Activated CD8-positive, alpha-beta memory T cell treated with anti-CD3 and anti-CD28 coated beads, Interleukin-2, amount 50 U/mL, for 1 hour (primary cell): ENCODE measurements around the gene STARD5.
A peak's percentile ranks its signal among the peaks of the same experiment; 100 is the strongest.
"Not testable (repeated sequence)": the region's sequence is repeated elsewhere in the genome, so short reads cannot be mapped to it uniquely, and the experiment has no call there.

Experiments
- DNase-seq: peaks from one replicate; pipeline ENCODE4 v3.0.0-alpha.2; 2020; ENCODE audit errors: extremely low read depth

STARD5 gene, protein sequence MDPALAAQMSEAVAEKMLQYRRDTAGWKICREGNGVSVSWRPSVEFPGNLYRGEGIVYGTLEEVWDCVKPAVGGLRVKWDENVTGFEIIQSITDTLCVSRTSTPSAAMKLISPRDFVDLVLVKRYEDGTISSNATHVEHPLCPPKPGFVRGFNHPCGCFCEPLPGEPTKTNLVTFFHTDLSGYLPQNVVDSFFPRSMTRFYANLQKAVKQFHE

DNA sequence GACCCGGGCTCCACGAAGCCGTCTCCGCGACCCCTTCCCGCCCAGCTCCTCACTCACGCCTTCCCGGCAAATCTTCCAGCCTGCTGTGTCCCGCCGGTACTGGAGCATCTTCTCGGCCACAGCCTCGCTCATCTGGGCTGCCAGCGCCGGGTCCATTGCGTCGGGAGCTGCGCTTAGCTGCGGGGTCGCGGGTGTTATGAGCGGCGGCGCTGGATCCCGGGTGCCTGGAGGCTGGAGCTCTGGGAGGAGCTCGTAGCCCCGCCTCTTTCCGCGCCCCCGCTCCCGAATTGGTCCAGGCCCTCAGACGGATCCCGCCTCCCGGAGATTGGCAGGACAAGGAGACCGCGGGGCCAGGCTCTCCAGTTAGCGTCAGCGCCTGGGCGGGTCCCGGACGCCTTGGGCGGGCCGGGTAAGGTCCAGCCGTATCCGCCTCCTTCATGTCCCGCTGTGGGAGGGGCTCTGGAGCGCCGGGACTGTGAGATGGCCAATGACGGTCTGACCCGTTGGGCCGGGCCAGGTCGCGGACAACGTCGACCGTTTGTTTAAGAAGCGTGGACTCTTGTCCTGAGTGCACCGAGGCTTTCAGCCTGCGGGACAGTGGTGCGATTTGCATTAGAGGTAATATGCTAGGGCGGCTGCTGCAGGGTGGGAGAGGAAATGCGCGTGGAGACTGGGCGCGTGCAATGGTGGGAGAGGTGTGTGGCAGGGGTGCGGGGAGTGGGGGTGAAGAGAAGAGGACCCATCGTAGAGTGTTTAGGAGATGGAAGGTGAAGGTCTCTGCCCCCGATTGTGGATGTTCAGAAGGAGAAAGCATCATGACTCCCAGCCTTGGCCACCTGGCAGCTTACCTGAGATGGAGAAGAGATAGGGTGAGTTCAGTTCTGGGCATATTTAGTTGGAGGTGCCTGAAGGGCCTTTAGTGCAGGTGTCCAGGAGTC, at the start of gene STARD5:
Gene STARD5, minus strand, starts transcription at position 198 of the 938 bp plus-strand sequence. Its CDS starts 42 bp downstream, at position 156.
- peak; percentile 88 for DNase-seq

DNA sequence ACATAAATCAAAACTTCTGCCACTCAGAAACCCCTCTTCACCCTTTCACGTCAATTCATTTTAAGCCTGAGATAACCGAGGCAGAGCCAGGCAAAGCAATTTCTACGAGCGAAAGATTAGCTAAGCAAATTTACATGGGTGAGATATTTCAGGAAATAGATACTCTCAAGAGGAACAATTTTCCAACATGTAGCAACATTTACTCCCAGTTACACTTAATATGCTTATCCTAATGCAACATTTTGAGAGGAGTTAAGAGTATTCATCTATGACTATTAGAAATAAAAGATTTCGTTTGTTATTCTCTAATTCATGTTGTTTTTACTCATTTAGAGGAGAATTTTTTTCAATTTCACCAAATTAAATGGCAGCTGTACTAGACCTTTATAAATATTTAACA, 49.2 kb upstream of the STARD5 start:
- DNase-seq = no peak

DNA sequence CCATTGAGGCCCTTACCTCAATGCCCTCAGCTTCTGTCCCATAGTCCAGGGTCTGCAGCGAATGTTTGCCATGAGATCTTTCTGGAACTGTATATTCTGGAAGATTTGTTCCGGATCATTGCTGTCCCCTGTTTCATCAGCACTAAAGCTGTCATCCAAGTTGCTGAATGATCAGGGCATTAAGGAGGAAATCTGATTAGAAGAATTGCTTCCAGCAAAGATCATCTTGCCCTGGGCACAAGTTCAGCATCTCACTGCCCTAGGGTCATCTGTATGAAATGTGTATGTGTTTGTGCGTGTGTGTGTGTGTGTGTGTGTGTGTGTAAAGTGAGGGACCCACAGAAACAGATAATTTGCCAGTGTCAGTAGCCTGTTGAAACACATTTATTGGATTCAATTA, 48.6 kb upstream of the STARD5 start:
- DNase-seq = no peak

DNA sequence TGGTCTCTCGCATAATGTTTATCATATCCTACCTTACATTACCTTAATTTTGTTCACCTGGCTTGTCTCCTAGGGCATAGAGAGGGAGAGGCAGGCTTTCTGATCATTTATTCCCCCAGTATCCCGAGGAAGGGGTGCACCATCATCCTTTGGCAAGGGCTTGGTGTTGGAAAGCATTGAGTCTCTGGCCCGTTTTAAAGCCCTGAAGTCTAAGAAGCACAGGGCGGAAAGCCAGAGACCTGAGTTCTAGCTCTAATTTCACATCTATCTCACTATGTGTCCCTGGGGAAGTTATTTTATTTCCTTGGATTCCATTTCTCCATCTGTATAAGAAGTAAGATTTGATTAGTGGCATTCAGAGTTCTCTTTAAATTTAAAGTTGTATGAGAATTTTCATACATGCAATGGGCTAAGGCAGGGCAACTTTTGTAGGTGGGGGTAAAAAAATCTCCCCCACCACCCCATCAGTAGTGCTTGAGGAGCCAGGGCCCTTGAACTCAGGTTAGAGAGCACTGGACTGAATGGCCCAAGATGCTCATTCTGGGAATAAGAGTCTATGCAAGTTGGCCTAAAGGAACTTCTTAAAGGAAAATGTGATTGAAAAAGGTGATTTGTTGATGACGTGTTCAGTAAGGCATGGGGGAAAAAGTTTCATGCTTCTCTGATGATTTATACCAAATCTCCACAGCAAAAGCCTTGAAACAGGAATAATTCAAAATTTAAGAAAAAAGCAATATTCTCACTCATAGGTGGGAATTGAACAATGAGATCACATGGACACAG, 40.0 kb upstream of the STARD5 start:
- no peak for DNase-seq

DNA sequence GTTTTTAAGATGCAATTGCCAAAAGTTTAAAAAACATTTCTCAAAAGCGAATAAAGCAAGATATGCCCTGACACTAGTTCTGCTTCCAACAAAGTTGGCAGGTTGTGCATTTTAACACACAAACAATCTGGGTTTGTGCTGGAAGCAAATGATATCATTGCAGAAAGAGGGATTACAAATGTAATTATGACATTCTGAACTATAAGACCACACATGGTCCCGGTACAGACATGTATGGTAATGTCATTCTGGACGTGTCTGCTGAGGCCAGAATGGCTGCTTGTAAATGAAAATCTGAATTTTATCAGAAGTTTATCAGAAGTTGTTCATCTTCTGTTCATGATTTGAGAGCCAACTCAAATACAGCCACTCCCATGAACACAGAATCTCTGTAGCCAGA, 39.3 kb upstream of the STARD5 start:
- DNase-seq = no peak

DNA sequence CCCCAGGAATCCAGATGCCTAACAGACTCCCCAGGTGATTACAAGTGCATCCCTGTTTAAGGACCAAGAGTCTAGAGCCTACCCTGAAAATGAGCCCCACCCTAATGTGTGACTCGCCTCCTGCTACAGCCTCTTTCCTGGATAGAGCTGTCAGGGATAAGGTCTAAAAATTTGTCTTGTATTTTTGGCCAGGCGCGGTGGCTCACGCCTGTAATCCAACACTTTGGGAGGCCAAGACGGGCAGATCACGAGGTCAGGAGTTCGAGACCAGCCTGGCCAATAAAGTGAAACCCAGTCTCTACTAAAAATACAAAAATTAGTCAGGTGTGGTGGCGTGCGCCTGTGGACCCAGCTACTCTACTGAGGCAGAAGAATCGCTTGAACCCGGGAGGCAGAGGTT, 38.8 kb upstream of the STARD5 start:
- no peak for DNase-seq

DNA sequence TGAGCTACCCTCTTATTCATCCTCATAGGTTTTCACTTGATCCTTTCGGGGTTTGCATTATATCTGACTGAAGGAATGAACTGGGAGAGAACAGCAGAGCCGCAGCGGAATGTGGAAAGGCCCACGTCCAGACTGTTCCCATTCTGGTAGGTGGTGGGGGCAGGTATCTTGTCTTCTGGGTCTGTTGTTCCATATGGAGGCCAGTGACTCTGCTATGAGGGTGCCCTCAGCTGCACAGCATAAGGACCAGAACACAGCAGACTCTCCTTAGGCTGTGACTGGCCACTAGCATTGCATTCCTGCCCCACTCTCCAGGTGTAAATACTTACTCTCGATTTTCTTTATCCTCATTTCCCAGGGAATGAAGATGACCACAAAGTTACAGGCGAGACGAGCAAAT, 38.0 kb upstream of the STARD5 start:
- DNase-seq = no peak

DNA sequence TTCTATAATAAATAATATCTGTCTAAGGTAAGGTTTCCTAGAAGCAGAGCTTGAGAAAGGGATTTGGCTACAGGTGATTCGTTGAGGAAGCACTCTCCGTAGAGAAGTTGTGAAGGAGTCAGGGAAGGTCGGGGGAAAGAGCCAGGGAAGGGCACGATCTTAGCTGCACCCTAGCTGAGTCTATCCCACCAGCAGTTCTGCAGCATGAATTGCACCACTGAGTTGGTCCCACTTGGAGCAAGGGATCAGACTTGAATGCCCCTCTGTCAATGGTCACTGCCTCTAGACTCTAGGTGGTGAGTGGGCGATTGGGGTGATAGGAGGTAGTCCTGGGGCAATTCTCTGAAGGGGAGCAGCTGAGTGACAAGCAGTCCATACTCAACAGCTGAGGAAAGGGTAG, 36.5 kb upstream of the STARD5 start:
- DNase-seq = no peak

DNA sequence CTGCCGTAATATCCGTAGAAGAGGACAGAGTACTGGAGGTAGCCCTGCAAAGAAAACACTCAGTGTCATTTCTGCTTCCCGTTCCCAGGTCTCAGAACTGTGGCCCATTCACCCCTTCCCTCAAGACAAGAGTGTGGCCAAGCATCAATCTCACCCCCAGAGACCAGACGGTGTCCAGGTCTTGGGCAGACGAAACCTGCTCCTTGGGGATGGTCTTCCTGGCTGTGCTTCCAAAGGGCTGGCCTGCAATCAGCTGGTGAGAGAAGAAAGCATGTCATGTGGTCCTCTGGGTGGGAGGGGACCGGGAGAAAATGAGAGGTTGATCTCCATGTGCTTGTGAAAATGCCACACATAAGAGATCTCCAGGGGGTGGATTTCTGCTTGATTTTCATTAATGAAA, 34.3 kb upstream of the STARD5 start:
- no peak for DNase-seq

DNA sequence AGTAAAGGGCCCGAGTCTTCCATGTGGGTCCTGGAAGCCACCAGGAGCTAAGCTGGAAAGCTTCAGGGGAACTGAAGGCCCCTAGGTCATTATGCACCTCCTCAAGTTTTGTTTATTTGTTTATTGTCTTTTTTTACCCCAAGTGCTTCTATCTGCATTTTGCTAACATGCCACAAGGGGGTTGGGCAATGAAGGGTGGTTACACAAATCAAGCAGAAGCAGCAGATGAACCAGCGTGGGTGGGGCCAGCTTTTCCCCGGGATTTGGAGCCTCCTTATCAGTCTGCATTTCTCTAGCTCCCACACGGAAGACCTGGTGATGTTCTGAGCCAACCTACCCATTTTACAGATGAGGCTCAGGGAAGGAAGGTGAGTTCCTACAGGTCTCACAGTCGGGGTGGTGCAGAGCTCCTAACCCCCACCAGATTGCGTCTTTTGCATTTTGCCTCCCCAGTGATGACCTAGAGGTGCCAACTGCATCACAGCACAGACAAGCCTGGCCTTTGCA, 33.3 kb upstream of the STARD5 start:
- no peak for DNase-seq

DNA sequence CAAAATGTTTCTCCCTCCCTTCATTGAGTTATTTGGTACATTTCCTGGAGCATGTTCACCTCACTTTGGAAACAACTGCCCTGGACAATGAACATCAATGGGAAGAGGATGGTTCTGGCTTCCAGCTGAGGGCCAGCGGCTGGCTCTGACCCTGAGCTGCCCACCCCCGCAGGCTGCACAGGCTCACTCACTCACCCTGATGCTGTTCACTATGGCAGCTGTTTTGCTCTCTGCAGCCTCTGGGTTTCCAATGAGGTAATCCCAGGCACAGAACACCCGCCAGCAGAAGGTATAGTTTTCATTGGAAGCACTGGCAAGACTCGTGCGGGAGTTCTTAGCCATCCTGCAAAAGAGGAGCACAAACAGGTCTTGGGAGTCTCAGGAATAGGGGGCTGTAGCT, 32.3 kb upstream of the STARD5 start:
- no peak for DNase-seq

DNA sequence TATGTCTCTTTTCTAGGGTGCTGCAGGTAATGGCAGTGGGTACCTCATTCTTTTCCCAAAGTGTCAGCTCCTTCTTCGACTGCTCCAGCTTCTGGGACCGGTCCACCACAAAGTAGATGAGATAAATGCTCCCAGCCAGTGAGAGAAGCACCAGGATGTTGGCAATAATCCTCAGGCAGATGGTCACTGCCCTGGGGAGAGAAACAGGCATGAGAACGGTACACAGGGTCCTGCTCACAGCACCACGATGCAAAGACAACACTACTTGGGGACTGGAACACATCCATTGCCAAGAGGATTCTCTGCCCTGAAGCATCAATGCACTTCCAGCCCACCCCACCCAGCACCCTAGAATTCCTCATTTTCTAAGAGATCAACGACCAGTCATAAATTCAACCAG, 27.7 kb upstream of the STARD5 start:
- no peak for DNase-seq

DNA sequence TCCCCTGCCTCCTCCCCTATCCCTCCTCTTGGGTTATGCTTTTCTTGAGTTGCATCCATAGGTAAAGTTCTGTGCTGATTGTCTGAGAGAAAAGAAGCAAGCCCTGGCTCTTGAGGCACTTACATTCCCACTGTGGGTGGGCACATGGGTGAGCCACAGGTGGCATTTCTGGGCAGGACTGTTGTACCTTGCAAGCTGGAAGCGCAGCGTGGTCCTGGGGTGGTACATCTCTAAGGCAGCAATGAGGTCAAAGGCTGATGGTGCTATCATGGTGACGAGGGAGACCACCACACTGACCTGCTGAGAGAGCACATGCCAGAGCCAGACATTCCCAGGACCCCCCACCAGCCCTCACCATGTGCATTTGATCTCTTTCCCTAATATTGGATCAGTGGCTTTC, 25.3 kb upstream of the STARD5 start:
- no peak for DNase-seq

DNA sequence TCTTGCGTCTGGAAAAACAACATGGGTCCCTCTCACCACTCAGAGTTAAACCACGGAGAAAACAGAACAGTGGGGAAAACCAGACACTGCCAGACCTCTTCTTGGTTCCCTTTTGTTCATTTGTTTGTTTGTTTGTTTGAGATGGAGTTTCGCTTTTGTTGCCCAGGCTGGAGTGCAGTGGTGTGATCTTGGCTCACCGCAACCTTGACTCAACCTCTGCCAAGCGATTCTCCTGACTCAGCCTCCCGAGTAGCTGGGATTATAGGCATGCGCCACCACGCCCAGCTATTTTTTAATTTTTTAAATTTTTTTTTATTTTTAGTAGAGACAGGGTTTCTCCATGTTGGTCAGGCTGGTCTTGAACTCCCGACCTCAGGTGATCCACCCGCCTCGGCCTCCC, 24.8 kb upstream of the STARD5 start:
- not testable (repeated sequence) for DNase-seq

DNA sequence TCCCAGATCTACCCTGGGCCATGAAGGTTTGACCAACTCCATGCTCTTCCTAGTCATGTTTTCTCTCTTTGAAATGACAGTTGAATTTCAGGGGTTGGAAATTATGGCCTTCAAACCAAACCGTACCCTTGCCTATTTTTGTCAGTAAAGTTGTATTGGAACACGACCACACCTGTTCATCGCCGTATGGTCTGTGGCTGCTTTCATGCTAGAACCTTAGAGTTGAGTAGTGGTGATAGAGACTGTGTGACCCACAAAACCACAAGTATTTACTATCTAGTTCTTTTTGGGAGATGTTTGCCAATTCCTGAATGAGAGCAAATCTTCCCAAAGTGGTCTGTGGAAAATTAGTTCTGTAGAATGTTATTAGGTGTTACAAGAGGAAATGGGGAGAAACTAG, 24.0 kb upstream of the STARD5 start:
- no peak for DNase-seq

DNA sequence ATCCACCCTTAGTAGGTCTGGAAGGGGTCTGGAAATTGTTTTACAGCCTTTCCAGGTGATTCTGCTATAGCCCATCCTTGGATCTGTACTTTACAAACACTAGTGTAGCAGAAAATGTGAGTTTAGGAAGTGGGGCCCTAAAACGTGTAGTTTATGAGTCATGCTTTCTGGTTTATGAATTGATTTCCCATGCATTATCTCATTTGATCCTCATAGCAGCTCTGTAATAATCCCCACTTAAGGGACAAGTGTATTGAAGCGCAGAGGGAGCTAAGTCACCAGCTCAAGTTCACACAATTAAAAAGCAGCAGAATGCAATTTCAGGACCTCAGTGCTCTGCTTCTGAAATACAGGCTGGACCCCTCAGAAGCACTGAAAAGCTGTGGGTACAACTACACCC, 22.7 kb upstream of the STARD5 start:
- DNase-seq = no peak

DNA sequence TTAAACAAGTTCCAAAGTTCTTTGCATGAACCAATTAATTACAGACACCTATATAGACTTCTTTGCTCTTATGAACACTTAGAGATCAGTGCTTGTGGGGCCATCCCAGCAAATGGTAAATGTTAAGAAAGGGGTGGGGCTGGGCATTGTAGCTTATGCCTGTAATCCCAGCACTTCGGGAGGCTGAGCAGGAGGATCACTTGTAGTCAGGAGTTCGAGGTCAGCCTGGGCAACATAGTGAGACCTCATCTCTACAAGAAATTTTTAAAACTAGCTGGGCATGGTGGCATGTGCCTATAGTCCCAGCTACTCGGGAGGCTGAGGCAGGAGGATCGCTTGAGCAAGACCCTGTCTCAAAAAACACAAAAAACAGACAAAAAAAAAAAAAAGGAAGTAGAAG, 19.4 kb upstream of the STARD5 start:
- no peak for DNase-seq

DNA sequence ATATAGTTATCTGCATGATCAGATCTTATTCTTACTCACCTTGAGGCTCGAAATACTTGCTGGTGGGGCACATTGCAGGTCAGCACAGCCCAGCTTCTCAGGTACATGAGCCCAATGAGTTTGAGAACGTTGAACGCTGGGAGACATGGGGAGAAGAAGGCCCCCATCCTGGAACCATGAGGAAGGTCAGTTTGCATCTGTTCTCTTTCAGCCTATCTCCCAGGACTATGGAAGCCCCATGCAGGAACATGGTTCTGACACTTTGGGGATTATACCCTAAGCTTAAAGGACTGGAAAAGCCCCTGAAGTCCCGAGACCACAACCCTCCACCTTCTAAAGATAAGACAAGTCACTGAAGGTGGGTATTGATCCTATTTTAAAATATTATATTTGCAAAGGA, 17.4 kb upstream of the STARD5 start:
- no peak for DNase-seq

DNA sequence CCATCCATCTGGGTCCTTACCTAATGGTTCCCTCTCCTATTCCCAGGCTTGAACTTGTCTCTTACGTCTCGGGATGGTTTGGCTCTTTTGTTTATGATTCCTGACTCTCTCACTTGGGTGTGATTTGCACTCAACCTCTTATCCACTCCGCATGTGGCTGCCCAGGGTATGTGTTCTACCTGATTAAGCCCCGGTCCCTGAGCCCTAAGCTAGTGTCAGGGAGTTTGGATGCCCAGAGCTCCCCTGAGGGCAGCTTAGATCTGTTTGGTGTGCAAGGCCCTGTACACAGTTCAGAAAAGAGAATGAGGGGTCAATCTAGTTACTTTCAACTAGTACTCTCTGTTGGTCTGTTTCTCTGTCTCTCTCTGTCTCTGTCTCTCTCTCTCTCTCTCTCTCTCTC, 15.9 kb upstream of the STARD5 start:
- DNase-seq = no peak

DNA sequence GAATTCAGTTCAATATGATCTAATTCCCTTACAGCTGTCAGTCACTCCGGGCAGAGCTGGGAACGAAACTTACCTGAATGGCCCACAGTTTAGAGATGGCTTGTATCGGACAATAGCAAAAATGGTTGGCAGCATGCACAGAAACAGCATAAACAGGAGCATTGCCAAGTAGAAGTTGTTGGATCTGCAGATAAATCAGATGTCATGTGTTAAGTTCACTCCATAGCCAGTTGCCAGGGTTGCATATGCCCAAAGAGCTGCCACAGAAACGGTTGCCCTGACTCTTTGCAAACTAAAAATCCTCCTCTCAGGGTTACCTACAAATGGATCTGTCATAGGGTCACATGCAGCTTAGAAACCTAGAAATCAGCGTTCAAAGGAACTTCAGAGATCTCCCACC, 15.4 kb upstream of the STARD5 start:
- DNase-seq = no peak

DNA sequence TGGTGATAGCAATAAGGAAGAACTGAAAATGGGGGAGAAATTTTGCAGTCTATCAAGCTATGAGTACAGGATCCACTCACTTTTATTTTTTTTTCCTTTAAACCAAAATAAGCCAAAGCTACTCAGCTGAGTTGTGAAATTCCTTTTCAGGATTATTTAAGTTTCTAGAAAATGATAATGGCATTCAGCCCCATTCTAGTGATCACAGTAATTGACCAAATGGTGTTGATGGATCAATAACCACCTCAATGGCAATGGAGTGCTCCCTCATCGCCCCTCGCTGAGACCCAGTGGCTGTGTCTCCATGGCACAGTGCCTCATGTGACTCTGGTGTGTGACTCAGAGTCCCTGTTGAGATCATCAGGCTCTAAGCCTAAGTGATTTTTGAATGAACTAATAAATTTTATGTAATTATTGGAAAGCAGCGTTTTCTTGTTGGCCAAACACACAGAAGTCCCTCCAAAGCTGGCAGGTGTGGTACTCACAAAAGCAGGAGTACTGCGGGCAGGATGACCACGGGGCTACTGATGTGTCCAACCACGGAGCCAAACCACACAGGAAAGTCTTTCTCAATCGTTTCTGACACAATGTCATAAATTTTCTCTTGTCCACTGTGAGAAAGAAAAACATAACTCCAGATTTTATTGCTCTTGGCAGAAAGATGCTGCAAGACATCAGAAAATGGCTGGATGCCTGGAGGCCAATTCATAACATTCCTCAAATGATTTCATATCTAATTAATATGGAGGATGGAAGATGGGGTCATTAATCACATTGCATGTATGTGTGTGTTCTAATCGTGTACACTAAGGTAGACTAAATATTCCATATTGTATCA, 14.4 kb upstream of the STARD5 start:
- DNase-seq = no peak
